GM12801 (cell line): ENCODE data around the gene GPS1.

Source experiments
- CTCF ChIP-seq: IDR thresholded peaks from one replicate; pipeline ENCODE4 v1.5.1; 2011; ENCODE audit warnings: control low read depth; ENCODE audit not compliant: insufficient read length; ENCODE audit errors: extremely low read depth

The GPS1 gene

GRCh38 chr17:82037092-82037888 is 14.4 kb upstream of the GPS1 start, which contains the start of gene DCXR:
TSS of gene DCXR (minus strand) at chr17:82037697. CDS start at chr17:82037682, 15 bp downstream.
- no peak for TF ChIP-seq CTCF

DNA sequence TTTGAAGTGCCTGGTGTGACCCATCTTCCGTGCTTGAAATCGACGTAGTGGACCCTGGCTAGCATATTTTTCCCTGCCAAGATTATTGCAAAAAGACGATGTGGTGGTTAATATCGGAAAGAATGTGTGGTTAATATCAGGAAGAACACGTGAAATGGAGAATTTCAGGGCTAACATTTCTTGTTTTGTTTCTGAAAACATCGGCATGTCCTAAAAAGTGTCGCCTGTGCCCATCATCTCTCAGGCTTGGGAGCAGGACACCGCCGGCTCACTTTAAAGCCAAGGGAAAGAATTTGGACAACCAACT is 13.9 kb upstream of the GPS1 start:
- no peak for TF ChIP-seq CTCF

DNA sequence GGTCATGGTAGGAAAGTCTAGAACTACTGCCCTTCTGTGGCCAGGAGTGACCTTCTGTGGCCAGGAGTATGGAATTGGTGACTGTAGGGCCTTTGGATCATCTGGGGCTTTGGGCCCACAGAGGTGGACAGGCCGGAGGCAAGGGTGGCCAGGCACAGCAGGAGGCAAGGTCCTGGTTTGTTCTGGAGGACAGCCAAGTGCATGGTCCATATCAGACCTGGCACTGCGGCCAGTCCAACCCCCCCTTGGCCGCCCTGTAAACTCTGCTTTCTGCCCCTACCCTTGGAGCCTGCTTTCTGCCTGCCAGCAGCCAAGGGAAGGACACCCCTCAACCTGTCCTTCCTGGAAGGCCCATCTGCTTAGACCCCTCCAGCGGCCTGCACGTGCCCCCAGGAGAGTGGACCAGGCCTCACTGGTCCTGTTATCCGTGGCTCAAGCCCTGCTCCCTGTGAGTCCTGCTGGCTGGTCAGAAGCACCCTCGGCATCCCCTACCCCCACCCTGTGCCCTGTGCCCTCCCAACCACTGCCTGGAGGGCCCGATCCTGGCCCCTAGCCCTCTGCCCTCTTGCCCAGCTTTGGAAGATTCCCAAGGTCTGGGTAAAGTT is 11.9 kb upstream of the GPS1 start:
- TF ChIP-seq CTCF, result no peak

GRCh38 chr17:82041144-82041814 is 10.4 kb upstream of the GPS1 start:
- TF ChIP-seq CTCF, result no peak

GRCh38 chr17:82042649-82043048 is 9.0 kb upstream of the GPS1 start:
- no peak for TF ChIP-seq CTCF

DNA sequence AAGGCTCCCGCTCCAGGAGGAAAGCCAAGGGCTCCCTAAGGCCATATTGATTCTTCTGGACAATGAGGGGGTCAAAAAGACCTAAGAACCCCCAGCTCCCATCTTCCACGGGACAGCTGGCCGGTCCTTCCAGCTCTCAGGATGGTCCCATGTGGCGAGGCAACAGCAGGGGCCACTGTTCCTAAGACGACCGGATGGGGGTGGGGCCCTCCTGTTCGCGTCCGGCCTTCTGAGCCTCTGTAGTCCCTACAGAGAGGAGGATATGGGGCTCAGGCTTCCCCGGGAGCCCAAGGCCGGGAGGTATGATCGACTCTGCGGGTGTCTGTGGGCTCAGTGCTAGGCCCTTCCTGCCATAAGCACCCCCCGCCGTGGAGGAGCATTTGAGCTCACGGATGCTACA is 8.2 kb upstream of the GPS1 start:
- no peak for TF ChIP-seq CTCF

- TF ChIP-seq CTCF, result no peak
Observed at GRCh38 chr17:82045936-82046484, 5.7 kb upstream of the GPS1 start.
